HEK293 (cell line): ENCODE measurements around the gene SPEM3.

Experiments
- BCL11A ChIP-seq: fragments of 450-650 bp; formaldehyde crosslinking; IDR thresholded peaks from 2 replicates; pipeline ENCODE4 v1.5.1; 2016; ENCODE audit warnings: low read depth, missing biosample characterization, missing genetic modification characterization
- BCL11B ChIP-seq: fragments of 450-650 bp; formaldehyde crosslinking; IDR thresholded peaks from 2 replicates; pipeline ENCODE4 v1.5.1; 2016; ENCODE audit warnings: low read depth, missing biosample characterization, missing genetic modification characterization
- GFI1B ChIP-seq: fragments of 450-650 bp; formaldehyde crosslinking; IDR thresholded peaks from 2 replicates; pipeline ENCODE4 v1.5.1; 2016; ENCODE audit warnings: missing biosample characterization, missing genetic modification characterization
- GLI4 ChIP-seq: fragments of 450-650 bp; formaldehyde crosslinking; IDR thresholded peaks from 2 replicates; pipeline ENCODE4 v1.5.1; 2016; ENCODE audit warnings: missing biosample characterization, missing genetic modification characterization
- GLIS2 ChIP-seq: fragments of 450-650 bp; formaldehyde crosslinking; IDR thresholded peaks from 2 replicates; pipeline ENCODE4 v1.5.1; 2016; ENCODE audit warnings: missing biosample characterization, missing genetic modification characterization
- KLF16 ChIP-seq: fragments of 450-650 bp; formaldehyde crosslinking; IDR thresholded peaks from 2 replicates; pipeline ENCODE4 v1.5.1; 2017; ENCODE audit warnings: missing biosample characterization, missing genetic modification characterization
- KLF8 ChIP-seq: fragments of 450-650 bp; formaldehyde crosslinking; IDR thresholded peaks from 2 replicates; pipeline ENCODE4 v1.5.1; 2016; ENCODE audit warnings: missing biosample characterization, missing genetic modification characterization
- MYNN ChIP-seq: fragments of 450-650 bp; formaldehyde crosslinking; IDR thresholded peaks from 2 replicates; pipeline ENCODE4 v1.5.1; 2016; ENCODE audit warnings: missing biosample characterization, missing genetic modification characterization, borderline replicate concordance
- SCRT1 ChIP-seq: fragments of 450-650 bp; formaldehyde crosslinking; IDR thresholded peaks from 2 replicates; pipeline ENCODE4 v1.5.1; 2016; ENCODE audit warnings: missing biosample characterization, missing genetic modification characterization, borderline replicate concordance
- WT1 ChIP-seq: fragments of 450-650 bp; formaldehyde crosslinking; IDR thresholded peaks from 2 replicates; pipeline ENCODE4 v1.5.1; 2016; ENCODE audit warnings: missing biosample characterization, missing genetic modification characterization
- YY2 ChIP-seq: fragments of 450-650 bp; formaldehyde crosslinking; IDR thresholded peaks from 2 replicates; pipeline ENCODE4 v1.5.1; 2016; ENCODE audit warnings: missing biosample characterization, missing genetic modification characterization
- ZBTB11 ChIP-seq: fragments of 450-650 bp; formaldehyde crosslinking; conservative IDR thresholded peaks from 2 replicates; pipeline ENCODE4 v1.5.1; 2016; ENCODE audit warnings: low read depth, missing biosample characterization, missing genetic modification characterization
- ZBTB17 ChIP-seq: fragments of 450-650 bp; formaldehyde crosslinking; IDR thresholded peaks from 2 replicates; pipeline ENCODE4 v1.5.1; 2016; ENCODE audit warnings: missing biosample characterization, missing genetic modification characterization
- ZEB2 ChIP-seq: fragments of 450-650 bp; formaldehyde crosslinking; IDR thresholded peaks from 2 replicates; pipeline ENCODE4 v1.5.1; 2016; ENCODE audit warnings: missing biosample characterization, missing genetic modification characterization
- ZNF138 ChIP-seq: fragments of 450-650 bp; formaldehyde crosslinking; IDR thresholded peaks from 2 replicates; pipeline ENCODE4 v1.5.1; 2016; ENCODE audit warnings: missing biosample characterization, missing genetic modification characterization, borderline replicate concordance
- ZNF174 ChIP-seq: fragments of 450-650 bp; formaldehyde crosslinking; IDR thresholded peaks from 2 replicates; pipeline ENCODE4 v1.5.0; 2017; ENCODE audit warnings: missing biosample characterization, mild to moderate bottlenecking, missing genetic modification characterization
- ZNF2 ChIP-seq: fragments of 450-650 bp; formaldehyde crosslinking; IDR thresholded peaks from 2 replicates; pipeline ENCODE4 v1.5.1; 2016; ENCODE audit warnings: missing biosample characterization, missing genetic modification characterization
- ZNF214 ChIP-seq: fragments of 450-650 bp; formaldehyde crosslinking; IDR thresholded peaks from 2 replicates; pipeline ENCODE4 v1.5.1; 2017; ENCODE audit warnings: missing biosample characterization, mild to moderate bottlenecking, missing genetic modification characterization, borderline replicate concordance
- ZNF223 ChIP-seq: fragments of 450-650 bp; formaldehyde crosslinking; IDR thresholded peaks from 2 replicates; pipeline ENCODE4 v1.5.1; 2016; ENCODE audit warnings: missing biosample characterization, missing genetic modification characterization
- ZNF302 ChIP-seq: fragments of 450-650 bp; formaldehyde crosslinking; IDR thresholded peaks from 2 replicates; pipeline ENCODE4 v1.5.1; 2016; ENCODE audit warnings: missing biosample characterization, missing genetic modification characterization, low read depth
- ZNF366 ChIP-seq: fragments of 450-650 bp; formaldehyde crosslinking; conservative IDR thresholded peaks from 2 replicates; pipeline ENCODE4 v1.5.1; 2016; ENCODE audit warnings: missing biosample characterization, missing genetic modification characterization
- ZNF391 ChIP-seq: fragments of 450-650 bp; formaldehyde crosslinking; IDR thresholded peaks from 2 replicates; pipeline ENCODE4 v1.5.1; 2016; ENCODE audit warnings: low read depth, missing biosample characterization, missing genetic modification characterization, borderline replicate concordance
- ZNF416 ChIP-seq: fragments of 450-650 bp; formaldehyde crosslinking; IDR thresholded peaks from 2 replicates; pipeline ENCODE4 v1.5.1; 2016; ENCODE audit warnings: missing biosample characterization, missing genetic modification characterization
- ZNF513 ChIP-seq: fragments of 450-650 bp; IDR thresholded peaks from 2 replicates; pipeline ENCODE4 v1.5.1; 2018; ENCODE audit warnings: missing biosample characterization, missing genetic modification characterization
- ZNF529 ChIP-seq: fragments of 450-650 bp; formaldehyde crosslinking; IDR thresholded peaks from 2 replicates; pipeline ENCODE4 v1.5.1; 2017; ENCODE audit warnings: missing genetic modification characterization, missing biosample characterization; ENCODE audit not compliant: insufficient replicate concordance
- ZNF544 ChIP-seq: fragments of 450-650 bp; formaldehyde crosslinking; IDR thresholded peaks from 2 replicates; pipeline ENCODE4 v1.5.0; 2017; ENCODE audit warnings: missing biosample characterization, missing genetic modification characterization
- ZNF548 ChIP-seq: fragments of 450-650 bp; formaldehyde crosslinking; IDR thresholded peaks from 2 replicates; pipeline ENCODE4 v1.5.1; 2016; ENCODE audit warnings: missing biosample characterization, missing genetic modification characterization
- ZNF561 ChIP-seq: fragments of 450-650 bp; IDR thresholded peaks from 2 replicates; pipeline ENCODE4 v1.5.1; 2018; ENCODE audit warnings: missing biosample characterization, missing genetic modification characterization, borderline replicate concordance
- ZNF585B ChIP-seq: fragments of 450-650 bp; formaldehyde crosslinking; IDR thresholded peaks from 2 replicates; pipeline ENCODE4 v1.5.1; 2016; ENCODE audit warnings: missing biosample characterization, missing genetic modification characterization
- ZNF664 ChIP-seq: fragments of 450-650 bp; formaldehyde crosslinking; IDR thresholded peaks from 2 replicates; pipeline ENCODE4 v1.5.1; 2016; ENCODE audit warnings: missing biosample characterization, missing genetic modification characterization
- ZNF692 ChIP-seq: fragments of 450-650 bp; formaldehyde crosslinking; IDR thresholded peaks from 2 replicates; pipeline ENCODE4 v1.5.1; 2016; ENCODE audit warnings: missing biosample characterization, missing genetic modification characterization
- ZNF707 ChIP-seq: fragments of 450-650 bp; formaldehyde crosslinking; IDR thresholded peaks from 2 replicates; pipeline ENCODE4 v1.5.1; 2016; ENCODE audit warnings: missing biosample characterization, missing genetic modification characterization
- ZNF76 ChIP-seq: fragments of 450-650 bp; formaldehyde crosslinking; IDR thresholded peaks from 2 replicates; pipeline ENCODE4; 2016; ENCODE audit warnings: low read depth, missing biosample characterization, missing genetic modification characterization, borderline replicate concordance
- ZNF777 ChIP-seq: fragments of 450-650 bp; formaldehyde crosslinking; IDR thresholded peaks from 2 replicates; pipeline ENCODE4 v1.5.1; 2017; ENCODE audit warnings: missing biosample characterization, missing genetic modification characterization, borderline replicate concordance
- ZSCAN23 ChIP-seq: fragments of 450-650 bp; formaldehyde crosslinking; IDR thresholded peaks from 2 replicates; pipeline ENCODE4 v1.5.1; 2016; ENCODE audit warnings: missing biosample characterization, missing genetic modification characterization

The SPEM3 gene

GRCh38 chr17:7477392-7478275, 49.0 kb downstream of the SPEM3 start (continued):
- TF ChIP-seq ZBTB11 (tag by site-specific recombination) (no peak), ZNF777 (tag by site-specific recombination) (no peak), GFI1B (tag by site-specific recombination) (no peak), KLF8 (tag by site-specific recombination) (no peak), GLI4 (tag by site-specific recombination) (no peak), ZNF561 (no peak), ZNF223 (tag by site-specific recombination) (no peak), ZNF138 (no peak), GLIS2 (tag by site-specific recombination) (no peak), ZNF529 (tag by site-specific recombination) (no peak), BCL11A (tag by site-specific recombination) (no peak), MYNN (tag by site-specific recombination) (no peak), ZNF692 (tag by site-specific recombination) (peak; percentile 66; the same call in 1 of the 2 replicates), SCRT1 (tag by site-specific recombination) (peak; percentile 48; the same call in 1 of the 2 replicates), ZNF2 (tag by site-specific recombination) (no peak), WT1 (tag by site-specific recombination) (no peak), ZNF544 (tag by site-specific recombination) (no peak), ZNF513 (tag by site-specific recombination) (no peak), ZNF366 (no peak), ZBTB17 (no peak; the same call in 1 of the 2 replicates), ZNF416 (tag by site-specific recombination) (no peak), ZNF585B (no peak), ZNF174 (tag by site-specific recombination) (no peak), ZNF664 (no peak), ZNF707 (tag by site-specific recombination) (no peak), BCL11B (no peak), ZNF302 (tag by site-specific recombination) (no peak), ZEB2 (tag by site-specific recombination) (no peak), ZNF214 (tag by site-specific recombination) (no peak), ZSCAN23 (tag by site-specific recombination) (no peak), YY2 (tag by site-specific recombination) (no peak), ZNF391 (tag by site-specific recombination) (no peak), ZNF548 (tag by site-specific recombination) (no peak), ZNF76 (no peak), KLF16 (tag by site-specific recombination) (no peak)
